HG03064 (cell line): ENCODE measurements around the gene CDK19.
"Not testable (repeated sequence)": the region's sequence is repeated elsewhere in the genome, so short reads cannot be mapped to it uniquely, and the experiment has no call there.

ENCODE experiments used
- ATAC-seq: cut with Tn5 transposase; IDR thresholded peaks from one replicate; pipeline ENCODE4 v1.9.1; 2021; ENCODE audit warnings: low read depth; ENCODE audit not compliant: unreplicated experiment

Gene CDK19

GRCh38 chr6:110761371-110761770 is 53.9 kb downstream of the CDK19 start:
- no peak for ATAC-seq

DNA sequence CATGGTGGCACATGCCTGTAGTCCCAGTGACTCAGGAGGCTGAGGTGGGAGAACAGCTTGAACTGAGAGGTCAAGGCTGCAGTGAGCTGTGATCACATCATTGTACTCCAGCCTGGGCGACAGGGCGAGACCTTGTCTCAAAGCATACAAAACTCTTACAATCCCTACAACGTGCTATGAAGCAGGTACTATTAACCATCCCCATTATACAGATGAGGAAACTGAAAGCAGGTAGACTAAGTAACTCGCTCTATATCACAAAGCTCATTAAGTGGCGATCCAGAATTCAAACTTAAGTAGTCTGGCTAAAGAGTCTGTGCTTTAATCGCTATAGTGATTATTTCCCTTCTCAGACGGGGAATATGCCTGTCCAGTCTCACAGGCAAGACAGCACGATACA is 54.7 kb downstream of the CDK19 start:
- no peak for ATAC-seq

DNA sequence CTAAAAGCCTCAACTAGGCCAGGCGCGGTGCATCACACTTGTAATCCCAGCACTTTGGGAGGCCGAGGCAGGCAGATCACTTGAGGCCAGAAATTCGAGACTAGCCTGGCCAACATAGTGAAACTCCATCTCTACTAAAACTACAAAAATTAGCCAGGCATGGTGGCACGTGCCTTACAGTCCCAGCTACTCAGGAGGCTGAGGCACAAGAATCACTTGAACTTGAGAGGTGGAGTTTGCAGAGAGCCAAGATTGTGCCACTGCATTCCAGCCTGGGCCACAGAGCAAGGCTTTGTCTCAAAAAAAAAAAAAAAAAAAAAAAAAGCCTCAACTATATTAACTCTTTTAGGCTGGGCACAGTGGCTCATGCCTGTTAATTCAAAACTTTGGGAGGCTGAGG is 55.2 kb downstream of the CDK19 start:
- not testable (repeated sequence) for ATAC-seq

DNA sequence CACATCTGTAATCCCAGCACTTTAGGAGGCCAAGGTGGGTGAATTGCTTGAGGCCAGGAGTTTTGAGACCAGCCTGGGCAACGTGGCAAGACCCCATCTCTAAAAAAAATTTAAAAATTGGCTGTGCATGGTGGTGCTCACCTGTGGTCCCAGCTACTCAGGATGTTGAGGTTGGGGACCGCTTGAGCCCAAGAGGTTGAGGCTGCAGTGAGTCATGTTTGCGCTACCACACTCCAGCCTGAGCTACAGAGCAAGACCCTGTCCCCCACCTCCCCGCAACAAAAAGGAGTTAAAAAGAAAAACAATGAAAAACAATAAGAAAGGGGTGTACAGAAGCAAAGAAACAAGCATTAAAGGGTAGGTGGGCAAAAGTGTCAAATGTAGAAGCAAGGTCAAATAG is 57.3 kb downstream of the CDK19 start:
- no peak for ATAC-seq

GRCh38 chr6:110756817-110757216 is 58.5 kb downstream of the CDK19 start:
- ATAC-seq = no peak

GRCh38 chr6:110755411-110755834 is 59.8 kb downstream of the CDK19 start:
- ATAC-seq = no peak

DNA sequence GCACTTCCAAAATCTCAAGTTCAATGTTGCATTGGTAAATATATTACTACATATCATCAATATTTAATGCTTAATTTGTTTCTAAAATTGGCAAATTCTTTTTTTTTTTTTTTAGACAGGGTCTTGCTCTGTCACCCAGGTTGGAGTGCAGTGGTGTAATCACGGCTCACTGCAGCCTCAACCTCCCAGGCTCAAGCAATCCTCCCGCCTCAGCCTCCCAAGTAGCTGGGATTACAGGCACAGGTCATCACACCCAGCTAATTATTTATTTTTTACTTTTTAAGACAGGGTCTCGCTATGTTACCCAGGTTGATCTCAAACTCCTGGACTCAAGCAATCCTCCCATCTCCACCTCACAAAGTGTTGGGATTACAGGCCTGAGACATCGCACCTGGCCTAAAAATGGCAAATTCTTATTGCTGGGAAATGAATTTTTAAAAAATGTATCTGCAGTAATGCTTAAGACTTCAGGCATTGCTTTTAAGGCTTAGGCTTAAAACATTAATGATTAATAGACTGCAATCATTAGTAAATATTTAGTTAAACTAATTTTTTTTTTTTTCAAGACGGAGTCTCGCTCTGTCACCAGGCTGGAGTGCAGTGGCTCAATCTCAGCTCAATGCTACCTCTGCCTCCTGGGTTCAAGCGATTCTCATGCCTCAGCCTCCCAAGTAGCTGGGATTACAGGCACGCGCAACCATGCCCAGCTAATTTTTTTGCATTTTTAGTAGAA is 61.2 kb downstream of the CDK19 start:
- ATAC-seq = not testable (repeated sequence)

GRCh38 chr6:110748453-110748852 is 66.8 kb downstream of the CDK19 start:
- ATAC-seq = no peak

GRCh38 chr6:110746680-110747079 is 68.6 kb downstream of the CDK19 start:
- no peak for ATAC-seq

DNA sequence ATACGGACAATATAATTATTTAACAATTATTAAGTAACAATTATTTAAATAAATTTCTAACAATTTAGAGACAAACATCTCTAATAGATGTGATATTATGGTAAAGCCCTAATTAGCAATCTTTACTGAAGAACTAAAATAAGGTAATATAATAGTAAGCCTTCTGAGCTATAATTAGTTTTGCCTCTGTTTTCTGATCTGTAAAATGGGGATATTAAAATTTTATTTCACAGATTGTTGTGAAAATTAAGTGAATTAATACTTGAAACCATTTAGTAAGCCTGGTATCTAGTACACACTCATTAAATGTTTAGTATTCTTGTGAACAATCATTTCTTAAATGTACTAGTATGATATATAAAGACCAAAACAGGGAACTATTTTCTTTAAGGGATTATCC is 70.3 kb downstream of the CDK19 start:
- ATAC-seq = no peak

DNA sequence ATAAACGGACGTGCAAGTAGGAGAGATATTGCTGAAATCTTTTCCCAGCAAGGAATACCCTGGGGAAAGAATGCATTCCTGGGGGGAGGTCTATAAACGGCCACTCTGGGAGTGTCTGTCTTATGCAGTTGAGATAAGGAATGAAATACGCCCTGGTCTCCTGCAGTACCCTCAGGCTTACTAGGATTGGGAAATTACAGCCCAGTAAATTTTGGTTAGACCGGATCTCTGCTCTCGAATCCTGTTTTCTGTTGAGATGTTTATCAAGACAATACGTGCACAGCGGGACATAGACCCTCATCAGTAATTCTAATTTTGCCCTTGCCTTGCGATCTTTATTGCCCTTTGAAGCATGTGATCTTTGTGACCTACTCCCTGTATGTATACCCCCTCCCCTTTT is 72.7 kb downstream of the CDK19 start:
- ATAC-seq = not testable (repeated sequence)

DNA sequence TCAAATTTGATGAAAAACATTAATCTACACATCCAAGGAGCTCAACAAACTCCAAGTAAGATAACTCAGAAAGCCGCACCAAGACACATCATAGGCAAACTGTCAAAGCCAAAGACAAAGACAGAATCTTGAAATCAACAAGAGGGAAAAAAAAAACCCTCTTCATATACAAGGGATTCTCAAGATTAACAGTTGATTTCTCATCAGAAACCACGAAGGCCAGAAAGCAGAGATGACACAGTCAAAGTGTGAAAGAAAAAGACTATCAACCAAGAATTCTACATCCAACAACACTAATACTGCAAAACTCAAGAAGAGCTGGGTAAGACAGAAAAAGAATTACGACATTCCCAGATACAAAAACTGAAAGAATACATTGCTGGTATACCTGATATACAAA is 73.8 kb downstream of the CDK19 start:
- no peak for ATAC-seq

DNA sequence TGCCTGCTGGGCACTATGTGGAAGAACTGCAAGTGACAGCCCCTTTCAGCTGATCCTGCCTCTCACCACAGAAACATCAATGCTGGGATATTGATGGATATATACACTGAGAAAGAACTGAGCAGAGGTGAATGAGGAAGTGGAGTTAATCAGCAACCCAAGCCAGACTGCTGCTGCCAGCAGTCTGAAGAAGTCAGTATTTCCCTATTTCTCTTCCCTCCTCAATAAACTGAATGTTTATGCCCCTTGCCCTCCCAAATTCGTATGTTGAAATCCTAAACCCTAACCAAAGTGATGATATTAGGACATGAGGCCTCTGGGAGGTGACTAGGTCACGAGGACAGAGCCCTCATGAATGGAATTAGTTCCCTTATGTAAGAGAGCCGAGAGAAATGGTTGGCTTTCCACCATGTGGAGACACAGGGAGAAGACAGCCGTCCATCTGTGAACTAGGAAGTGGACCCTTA is 76.3 kb downstream of the CDK19 start:
- ATAC-seq = no peak

DNA sequence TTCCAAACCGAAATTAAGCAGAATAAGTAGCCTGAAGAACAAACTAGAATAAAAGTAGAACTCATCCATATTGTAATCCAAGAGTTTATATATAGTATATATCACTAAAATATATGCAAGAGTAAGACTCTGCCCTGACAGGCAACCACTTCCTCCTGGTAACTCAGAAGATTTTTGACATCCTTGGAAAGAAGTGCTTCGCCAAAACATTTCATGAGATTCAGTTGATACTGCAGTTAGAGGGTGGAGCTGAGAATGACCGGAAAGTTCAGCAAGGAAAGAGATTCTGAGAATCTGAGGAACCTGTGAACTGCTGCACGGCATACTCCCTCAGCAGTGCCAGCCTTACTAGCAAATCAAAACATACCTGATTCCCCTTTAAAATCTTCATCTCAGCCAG is 79.6 kb downstream of the CDK19 start:
- no peak for ATAC-seq

DNA sequence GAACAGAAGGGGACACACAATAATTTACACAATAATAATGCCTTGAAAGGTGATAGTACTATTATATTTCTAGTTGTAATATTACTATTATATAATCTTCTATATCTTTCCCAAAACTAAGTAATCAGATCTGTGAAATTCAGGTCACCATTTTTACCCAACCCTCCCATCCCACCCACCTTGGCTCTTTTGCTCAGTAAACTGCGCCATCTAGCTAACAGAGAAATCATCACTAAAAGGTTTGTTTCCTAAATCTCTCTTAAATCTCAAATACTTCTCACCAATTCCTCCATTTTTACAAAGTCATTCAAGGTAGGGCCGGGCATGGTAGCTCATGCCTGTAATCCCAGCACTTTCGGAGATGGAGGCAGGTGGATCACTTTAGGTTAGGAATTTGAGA is 83.4 kb downstream of the CDK19 start:
- no peak for ATAC-seq

DNA sequence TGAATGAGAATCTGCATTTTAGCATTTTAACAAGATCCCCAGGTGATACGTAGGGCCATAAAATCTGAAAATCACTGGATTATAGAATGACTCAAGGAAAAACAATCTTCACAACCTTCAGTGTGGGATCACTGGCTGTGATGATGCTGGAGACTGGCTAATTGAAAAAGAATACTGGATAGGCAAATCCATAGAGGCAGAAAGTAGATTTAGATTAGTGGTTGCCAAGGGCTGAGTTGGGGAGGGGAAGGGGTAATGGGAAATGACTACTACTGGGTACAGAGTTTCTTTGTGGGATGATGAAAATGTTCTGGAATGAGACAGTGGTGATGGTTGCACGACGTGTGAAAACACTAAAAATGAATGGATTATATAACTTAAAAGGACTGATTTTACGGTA is 84.1 kb downstream of the CDK19 start:
- no peak for ATAC-seq

DNA sequence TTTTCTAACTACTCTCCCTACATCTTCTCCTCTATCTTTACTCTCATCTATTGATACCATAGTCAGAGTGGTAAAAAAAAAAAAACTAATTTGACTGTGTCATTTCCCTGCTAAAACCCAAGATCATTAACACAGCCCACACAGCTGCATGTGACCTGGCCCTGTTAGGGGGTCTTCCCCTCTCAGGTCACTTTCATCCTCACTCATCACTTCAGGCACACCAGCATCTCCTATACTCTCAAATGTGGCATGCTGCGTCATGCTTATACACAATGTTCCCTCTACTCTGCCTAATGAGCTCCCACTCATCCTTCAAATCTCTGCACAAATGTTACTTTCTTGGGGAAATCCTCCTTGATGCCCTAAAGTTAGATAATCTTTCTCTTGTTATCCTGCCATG is 86.8 kb downstream of the CDK19 start:
- peak; percentile 62 for ATAC-seq

DNA sequence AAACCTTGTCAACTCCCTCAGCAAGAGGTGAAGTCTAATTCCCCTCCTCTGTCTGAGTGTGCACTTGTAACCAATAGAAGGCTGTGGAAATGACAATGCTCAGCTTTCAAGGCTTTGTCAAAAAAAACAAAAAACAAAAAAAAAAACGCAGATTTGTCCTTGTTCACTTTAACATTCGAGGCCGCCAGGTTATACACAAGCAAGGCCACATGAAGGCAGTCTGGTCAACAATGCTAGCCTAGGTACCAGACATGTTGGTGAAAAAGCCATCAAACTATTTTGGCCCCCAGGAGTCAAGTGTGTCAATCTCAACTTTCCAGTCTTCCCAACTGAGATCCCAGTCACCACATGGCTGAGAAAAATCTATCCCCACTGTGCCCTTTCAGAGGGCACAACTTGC is 92.3 kb downstream of the CDK19 start:
- no peak for ATAC-seq

DNA sequence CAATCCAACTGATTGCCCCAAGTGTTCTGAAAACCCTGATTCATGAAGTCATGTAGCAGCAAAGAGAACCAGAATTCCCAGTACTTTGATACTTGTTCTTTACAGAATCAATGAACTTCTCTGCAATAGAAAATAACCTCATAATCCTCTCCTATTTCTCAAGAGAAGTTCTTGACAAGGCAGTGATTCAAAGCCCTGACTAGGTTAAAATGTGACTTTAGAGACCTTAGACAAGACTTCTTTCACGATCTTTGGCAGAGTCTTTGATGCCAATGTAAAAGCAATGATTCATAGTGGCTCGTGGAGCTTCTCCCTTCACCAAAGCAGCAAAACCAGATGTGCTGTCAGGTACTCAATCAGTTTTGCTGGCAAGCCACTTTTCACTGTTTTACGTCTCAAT is 95.2 kb downstream of the CDK19 start:
- ATAC-seq = no peak

DNA sequence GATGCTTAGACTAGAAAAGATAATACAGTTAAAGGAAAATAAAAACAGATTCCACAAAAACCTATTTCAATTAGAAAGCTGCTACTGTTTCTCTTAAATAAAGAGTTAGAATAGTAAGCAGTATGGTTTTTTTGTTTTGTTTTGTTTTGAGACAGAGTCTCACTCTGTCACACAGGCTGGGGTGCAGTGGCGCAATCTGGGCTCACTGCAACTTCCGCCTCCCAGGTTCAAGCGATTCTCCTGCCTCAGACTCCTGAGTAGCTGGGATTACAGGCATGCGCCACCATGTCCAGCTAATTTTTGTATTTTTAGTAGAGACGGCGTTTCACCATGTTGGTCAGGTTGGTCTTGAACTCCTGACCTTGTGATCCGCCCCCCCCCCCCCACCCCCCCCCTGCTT is 95.7 kb downstream of the CDK19 start:
- not testable (repeated sequence) for ATAC-seq

- no peak for ATAC-seq
These were observed 101.1 kb downstream of the CDK19 start for GRCh38 chr6:110714143-110714542.

DNA sequence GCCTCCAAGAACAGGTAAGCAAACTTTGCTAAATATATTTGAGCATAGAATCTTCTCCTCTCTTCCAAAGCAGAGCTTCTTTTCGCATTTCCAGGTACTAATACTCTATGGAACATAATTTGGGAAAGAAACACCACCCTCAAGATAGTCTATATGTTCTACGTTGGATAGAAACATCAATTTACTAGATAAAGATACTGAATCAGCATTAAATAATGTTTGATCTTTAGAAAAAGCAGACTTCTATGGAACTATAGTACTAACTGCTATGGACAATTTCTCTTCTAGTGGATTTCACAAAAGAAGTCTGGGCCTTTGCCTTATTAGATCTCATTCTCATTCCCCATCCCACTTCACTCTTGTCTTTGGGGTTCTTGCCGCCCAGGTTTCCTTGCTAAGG is 103.0 kb downstream of the CDK19 start:
- ATAC-seq = no peak

DNA sequence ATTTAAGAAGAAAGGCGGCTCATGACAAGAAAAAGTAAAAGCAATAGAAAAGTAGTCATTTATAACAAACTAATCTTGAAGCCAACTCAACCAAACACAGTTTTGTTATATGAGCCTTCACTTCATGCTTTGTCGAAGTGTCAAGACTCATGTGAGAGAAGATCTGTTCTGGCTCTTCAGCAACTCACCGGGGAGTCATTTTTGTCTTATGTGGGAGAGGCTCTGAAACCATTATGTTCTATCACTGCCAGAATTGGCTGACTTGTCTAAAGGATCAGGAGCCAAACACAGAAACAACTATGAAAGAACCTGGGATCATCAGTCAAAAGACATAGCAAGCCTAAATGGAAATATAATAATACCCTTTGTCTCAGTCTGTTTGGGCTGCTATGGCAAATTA is 105.2 kb downstream of the CDK19 start:
- ATAC-seq = no peak
